HK-2 (cell line): ENCODE data around the gene KANSL1.

Experiments
- DNase-seq: peaks from one replicate; pipeline ENCODE4 v3.0.0-alpha.2; 2018; ENCODE audit not compliant: unreplicated experiment

KANSL1 gene

DNA sequence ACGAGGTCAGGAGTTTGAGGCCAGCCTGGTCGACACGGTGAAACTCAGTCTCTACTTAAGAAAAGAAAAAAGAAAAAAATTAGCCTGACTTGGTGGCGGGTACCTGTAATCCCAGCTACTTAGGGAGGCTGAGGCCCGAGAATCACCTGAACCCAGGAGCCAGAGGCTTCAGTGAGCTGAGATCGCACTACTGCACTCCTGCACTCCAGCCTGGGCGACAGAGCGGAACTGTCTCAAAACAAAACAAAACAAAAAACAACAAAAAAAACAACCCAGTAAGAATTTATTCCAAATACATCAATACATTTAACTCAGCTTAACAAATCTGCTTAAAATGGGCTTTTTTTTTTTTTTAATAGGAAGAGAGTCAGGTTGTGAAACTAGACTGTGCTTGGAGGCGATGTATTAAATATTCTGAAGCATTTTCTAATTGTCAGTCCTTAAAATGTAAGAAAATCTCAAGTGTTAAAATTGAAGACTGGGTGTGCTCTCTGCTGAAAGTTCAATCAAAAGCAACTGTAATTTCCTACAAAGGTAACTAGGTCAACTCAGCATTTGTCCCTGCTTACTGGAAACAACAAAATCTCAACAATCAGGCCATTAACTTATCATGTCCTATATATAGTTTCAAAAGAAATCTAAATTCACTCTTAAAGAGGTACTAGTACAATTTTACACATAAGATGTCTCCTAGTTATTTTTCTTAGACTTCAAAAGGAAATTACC is 23.2 kb downstream of the KANSL1 start:
- DNase-seq, result no peak

DNA sequence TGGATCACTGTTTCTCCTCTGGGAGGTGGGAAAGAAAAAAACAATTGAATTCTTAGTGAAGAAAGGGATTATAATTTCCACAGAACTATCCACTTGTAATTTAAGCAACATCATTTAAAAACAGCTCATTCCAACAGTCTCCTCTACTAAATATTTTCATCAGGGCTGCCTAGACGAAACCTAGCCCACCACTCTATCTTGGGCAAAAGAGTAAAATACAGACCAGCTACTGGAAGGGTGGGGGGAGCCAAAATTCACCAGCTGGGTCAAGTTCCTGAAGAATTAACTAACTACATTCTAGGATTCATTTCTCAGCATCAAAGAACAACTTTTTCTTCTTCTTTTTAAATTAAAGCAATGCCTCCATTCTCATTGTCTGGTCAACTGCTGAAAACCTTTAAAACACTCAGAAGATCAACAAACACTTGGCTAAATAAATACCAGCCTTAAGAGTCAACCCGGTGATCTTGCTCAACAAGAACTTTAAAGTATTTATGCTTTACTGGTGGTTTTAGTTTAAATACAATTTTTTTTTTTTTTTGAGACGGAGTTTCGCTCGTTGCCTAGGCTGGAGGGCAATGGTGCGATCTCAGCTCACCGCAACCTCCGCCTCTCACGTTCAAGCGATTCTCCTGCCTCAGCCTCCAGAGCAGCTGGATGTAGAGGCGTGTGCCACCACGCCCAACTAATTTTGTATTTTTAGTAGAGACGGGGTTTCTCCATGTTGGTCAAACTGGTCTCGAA is 25.2 kb downstream of the KANSL1 start:
- DNase-seq, result no peak

DNA sequence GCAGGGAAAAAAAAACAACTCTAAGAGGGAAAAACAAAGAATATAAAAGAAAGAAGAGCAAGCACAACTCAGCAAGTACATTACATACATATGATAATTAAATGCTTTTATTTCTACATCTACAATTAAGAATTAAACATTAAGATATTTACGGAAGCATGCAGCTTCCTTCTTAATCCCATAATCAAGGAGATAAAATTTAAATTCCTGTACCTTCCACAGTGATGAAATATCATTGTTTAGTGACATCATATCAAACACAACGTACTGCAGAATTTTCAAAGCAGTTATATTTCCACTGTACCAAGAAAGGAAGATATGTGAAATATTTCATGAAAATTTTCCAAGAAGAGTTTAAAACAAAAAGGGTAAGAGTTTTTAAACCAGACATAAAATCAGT is 26.0 kb downstream of the KANSL1 start:
- no peak for DNase-seq

DNA sequence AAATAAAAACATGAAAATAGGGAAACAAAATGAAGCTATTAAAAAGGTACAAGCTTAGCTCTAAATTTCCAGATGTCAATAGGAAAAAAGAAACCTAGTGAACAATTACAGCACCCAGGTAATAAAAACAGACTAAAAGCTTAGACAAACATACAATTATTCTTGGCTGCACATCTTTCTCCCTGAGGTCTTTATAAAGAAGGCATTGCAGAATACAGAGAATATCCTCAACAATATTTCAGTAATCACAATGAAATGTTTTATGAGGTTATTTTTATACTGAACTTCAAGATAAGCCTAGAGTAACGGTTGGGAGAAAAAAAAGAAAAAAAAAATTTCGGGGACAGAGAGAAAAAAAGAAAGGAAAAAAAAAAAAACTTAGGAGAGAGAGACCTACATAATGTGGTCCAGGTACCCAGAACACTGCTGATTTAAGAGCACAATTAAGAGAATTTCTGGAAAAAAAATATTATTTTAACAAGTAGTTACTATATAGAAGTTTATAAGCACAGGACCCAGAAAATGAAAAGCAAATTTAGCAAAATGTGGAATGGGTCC is 26.5 kb downstream of the KANSL1 start:
- DNase-seq, result no peak

DNA sequence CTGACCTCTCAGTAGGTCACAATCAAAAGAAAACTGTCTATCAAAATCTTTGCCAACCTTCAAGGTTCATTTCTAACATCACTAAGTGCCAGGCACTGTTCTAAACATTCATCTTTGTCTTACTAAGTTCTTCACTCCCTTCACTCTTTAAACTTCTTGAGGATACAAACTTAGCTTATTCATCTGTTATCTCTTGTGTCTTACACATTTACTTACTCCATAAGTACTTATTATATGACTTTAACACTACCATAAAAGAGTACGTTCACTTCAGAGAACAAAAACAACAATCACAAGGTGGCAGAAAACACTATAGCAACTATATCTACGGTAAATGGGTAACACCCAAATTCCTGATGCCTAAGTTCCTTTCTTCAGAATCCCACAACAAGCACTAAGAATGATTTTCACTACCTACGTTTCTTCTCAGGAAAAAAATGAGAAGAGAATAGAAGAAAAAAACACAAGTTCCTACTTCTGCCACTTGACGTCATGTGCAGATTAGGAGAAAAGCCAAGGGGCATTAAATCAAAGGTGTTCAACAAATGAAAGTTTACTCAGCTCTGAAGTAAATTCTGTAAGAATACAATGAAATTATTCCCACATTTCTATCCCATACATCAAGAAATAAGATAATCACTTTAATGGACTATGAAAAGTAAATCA is 29.2 kb downstream of the KANSL1 start:
- no peak for DNase-seq

DNA sequence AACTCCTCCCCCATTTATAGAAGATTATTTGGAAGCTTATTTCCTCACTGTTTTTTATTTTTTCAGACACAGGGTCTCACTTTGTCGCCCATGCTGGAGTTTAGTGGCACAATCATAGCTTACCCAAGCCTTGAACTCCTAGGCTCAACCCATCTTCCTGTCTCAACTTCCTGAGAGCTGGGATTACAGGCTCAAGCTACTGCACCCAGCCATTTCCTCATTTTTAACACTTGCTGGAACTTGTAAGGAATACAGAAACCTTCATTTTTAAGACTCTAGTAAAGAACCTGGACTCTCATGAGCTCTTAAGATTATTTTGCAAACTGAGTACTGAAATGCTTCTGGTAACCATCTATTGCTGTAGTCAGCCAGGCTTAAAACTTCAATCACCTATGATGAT is 29.9 kb downstream of the KANSL1 start:
- no peak for DNase-seq

DNA sequence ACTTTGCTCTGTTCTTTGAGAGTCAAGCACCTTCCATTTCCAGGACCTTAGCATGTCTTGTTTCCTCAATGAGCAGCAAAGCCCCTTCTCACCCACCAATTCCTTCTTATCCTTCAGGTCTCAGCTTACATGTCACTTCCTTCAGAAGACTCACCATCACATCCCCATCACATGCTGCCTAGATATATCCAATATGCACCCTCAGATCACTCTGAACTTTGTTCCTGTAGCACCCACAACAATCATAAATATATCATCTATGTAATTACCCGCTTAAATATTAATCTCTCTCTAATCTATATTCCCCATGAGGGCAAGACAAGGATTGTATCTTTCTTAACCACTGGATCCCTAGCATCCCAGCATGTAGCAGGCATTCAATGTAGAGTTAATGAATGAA is 30.4 kb downstream of the KANSL1 start:
- DNase-seq, result no peak

DNA sequence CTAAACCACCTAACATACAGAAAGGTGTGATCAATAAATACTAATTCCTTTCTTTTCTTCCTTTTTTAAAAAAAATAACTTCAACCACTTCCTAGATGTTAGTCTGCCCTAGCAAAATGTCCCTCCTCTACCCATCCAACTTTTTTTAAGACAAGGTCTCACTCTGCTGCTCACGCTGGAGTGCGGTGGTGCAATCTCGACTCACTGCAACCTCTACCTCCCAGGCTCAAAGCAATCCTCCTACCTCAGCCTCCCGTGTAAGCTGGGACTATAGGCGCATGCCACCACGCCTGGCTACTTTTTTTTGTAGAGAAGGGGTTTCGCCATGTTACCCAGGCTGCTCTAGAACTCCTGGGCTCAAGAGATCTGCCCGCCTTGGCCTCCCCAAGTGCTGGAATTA is 33.1 kb downstream of the KANSL1 start:
- no peak for DNase-seq

DNA sequence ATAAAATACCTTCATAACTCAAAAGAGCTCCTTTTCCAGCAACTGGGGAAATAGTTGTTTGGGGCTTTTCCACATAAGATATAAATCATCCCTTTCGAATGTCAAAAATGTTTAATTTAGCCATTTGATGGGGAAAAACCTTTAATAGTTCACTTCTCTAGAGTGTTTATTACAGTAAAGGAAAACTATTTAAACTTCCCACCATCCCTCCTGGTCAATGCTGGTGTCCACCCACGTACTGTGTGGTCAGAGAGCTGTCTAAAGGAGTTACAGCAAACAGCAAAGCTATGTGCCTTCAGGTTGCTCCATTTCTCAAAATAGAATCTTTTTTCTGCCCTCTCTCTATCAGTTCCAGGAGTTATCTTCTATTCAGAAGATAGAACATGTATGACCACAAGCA is 33.5 kb downstream of the KANSL1 start:
- no peak for DNase-seq

DNA sequence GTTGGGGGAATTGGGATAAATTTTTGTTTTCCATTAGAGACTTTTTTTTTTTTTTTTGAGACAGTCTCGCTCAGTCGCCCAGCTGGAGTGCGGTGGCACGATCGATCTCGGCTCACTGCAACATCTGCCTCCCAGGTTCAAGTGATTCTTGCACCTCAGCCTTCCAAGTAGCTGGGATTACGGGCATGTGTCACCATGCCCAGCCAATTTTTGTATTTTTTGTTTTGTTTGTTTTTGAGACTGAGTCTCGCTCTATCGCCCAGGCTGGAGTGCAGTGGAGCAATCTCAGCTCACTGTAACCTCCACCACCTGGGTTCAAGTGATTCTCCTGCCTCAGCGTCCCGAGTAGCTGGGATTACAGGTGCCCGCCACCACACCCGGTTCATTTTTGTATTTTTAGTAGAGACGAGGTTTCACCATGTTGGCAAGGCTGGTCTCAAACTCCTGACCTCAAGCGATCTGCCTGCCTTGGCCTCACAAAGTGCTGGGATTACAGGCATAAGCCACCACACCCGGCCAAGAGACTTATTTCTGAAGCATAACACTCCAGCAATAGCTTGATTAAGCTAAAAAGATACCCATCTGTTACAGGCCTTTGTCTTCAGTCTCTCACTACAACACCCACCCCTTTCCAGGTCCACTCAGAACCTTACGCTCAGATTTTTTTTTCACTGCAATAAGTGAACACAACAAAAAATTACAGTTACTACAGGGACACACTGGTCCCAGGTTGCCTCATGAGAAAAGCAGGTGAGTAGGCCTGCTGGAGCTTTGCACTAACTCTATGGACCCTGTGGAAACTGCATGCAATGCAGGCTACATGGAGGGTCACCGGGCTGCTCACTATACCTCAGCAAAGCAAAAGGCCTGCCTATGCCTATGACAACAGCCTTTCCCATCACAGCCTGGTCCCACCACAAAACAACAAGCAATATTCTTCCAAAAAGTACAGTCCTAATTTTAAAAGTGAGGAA is 34.6 kb downstream of the KANSL1 start:
- no peak for DNase-seq

DNA sequence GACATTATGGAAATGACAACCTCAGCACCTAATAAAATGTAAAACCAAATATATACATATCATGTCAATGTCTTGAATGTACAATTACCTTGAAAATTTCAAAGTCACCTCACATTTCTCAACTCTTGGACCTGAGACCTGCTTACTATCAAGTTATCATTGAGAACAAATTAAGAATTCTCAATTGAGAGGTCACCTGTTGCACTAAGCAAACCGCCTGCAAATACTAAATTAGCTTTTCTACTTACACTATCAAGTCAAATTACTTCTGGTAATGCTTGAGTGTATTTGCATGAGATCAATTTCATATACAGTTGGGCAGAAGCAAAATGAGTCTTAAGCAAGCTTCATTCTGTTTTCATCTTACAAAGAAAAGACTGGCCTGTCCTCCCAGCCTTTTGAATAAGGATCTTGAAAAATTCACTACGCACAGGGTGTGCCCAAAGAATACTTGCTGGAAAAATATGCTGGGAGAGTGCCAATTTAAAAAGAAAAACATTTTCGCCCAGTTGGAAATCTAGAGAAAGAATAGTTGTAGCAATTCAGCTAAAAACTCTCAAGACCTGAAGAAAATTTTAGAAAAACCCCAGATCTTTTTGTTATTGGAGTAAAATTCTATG is 35.7 kb downstream of the KANSL1 start:
- DNase-seq, result no peak

DNA sequence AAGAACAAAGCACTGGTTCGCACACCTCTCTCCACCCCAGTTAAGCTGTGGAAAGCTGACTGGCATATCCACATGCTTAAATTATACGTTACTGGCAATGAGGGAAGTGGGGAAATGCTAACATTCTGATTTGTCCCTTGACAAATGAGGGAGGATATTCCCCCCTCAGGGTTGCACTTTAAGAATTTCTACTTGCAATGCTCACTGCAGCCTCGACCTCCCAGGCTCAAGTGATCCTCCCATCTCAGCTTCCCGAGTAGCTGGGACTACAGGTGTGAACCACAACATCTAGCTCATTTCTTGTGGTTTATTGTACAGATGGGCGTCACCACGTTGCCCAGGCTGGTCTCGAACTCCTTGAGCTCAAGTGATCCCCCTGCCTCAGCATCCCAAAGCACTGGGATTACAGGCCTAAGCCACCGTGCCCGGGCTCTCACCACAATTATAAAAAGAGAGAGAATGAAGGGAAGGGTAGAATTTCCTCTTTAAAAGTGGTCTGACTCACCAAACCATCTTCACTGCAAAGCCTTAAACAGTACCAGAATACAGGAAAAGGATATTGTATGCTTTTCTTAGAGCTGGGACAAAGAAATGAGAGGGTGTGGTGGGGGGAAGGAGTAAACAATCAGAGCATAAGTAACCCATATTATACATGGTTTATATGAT is 38.9 kb downstream of the KANSL1 start:
- DNase-seq, result no peak

DNA sequence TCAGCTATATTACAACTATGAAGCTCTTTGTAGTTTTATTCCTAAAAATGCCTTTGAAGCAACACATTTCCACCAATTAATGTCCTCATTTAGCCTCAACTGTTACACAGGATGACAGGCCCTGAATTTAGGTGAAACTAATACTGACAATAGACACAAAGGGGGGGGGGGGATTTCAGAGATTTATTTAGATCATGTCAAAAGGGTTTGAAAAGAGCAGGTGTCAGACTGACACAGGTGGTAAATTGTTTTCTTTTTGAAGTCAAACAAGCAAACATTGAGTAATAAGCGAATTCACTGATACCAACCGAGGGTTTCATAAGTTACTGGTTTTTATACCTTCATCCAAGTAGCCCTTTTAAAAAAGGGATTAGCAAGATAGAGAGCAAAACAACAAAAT is 40.8 kb downstream of the KANSL1 start:
- no peak for DNase-seq

DNA sequence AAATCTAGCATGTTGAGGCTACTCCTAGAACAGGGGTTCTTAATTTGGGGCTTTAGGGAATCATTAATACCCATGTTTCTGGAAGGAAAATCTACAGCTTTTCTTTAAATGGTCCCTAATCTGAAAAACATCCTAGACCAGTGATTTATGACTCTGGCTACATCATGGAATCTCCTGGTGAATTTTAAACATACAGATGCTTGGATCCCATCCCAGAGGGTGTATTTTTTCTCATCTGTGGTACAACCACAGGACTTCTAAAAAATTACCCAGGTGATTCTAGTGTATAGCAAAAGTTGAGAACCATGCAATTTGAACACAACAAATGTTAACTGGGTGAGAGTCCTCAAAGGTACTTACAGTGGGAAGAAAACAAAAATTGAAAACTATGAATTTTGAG is 41.5 kb downstream of the KANSL1 start:
- no peak for DNase-seq

DNA sequence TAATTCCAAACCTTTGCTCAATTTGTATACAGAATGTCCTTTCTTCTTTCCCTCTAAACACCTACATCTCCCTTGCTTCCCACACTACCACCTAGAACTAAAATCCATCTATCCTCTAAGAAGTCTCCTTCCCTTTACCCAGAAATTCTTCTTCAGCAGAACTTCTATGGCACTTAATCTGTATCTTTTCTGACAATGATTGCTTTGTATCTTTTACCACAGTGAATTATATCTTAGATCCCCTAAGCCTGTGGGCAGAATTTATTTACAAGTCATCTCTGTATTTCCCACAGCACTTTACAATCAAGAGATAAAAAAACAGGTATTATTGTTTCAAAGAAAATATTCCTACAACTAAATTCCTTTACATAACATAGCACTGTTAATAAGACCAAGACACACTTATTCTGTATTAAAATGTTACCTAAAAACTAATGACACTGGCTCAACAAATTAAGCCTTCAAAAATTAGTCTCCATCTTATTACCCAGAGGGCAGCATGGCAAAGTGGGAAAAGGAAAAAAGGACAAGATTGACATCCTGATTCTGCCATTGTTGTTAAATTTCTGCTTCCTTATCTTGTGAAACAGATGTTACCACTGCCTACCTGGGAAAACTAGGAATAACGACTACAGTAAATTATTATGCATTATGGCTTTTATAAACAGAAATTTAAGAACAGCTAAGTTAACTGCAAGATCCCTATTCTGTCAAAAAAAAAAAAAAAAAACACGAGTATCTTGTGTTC is 42.8 kb downstream of the KANSL1 start:
- no peak for DNase-seq

DNA sequence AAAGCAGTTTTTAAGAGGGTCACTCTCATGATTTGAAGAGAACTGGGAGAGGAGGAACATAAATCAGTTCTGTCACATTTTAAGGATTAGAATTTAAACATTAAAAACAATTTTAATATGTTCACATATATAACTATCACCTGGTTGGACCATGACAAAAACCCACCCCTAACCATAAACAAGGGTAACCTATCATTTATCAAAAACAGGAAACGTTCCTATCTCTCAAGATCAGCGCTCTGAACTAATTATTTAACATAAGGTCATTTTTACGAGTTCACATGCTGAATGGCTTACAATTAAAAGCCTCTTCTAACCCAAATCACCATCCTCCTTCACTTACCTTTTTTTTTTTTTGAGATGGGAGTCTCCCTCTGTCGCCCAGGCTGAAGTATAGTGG is 45.0 kb downstream of the KANSL1 start:
- no peak for DNase-seq

DNA sequence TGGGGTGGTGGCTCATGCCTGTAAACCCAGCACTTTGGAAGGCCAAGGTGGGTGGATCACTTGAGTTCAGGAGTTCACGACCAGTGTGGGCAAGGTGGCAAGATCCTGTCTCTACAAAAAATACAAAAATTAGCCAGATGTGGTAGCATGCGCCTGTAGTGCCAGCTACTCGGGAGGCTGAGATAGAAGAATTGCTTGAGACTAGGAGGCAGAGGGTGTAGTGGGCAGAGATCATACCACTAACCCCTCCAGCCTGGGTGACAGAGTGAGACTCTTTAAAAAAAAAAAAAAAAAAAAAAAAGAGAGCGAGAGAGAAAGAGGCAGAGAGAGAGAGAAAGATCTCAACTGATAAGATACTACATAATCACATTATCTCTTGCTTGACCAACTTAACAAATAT is 45.9 kb downstream of the KANSL1 start:
- no peak for DNase-seq

DNA sequence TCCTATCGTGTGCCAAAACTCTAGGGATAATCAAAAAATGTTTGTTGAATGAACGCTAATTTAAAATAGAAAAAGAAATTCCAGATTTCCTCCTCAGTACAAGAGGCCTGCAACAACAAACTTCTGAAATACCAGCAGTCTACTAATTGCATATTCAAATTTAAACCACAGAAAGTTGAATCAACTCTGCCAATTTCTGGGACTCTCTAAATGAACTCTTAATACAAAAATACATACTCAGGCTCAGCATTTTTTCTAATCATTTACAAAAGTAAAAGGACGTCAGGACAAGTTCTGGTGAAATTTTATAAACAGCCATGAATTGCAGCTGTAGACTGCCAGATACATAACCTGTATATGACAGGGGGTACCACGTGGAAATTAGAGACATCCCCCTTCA is 49.0 kb downstream of the KANSL1 start:
- no peak for DNase-seq

DNA sequence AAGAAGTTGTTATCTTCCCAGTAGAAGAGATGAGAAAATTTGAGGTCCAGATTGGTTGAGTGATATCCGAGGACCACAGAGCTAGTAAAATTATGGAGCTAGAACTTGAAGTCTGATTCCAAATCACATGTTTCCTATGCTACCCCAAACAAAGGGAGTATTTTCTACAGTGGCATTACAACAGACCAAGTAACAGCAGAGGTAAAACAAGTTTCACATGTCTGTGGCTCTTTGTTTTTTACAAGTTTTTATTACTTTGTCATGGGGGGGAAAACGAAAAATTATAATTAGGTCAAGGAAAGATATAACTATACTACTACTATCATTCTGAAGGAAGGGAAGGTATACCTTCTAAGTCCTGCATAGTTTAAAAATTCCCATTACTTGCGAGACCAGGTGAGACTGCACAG is 49.4 kb downstream of the KANSL1 start:
- DNase-seq, result no peak

DNA sequence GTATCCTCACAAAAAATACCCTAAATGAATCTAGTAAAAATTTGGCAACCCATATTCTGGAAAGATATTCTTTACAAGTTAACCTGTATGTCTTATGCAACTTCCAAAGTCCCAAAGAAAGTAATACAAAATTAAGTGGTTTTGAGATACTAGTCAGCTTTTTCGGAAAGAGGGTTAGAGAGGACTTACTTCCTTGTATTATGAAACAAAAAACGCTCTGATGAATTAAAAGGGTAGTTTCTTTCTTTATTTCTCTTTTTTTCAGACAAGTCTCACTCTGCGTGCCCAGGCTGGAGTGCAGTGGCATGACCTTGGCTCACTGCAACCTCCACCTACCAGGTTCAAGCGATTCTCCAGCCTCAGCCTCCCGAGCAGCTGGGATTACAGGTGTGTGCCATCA is 51.6 kb downstream of the KANSL1 start:
- no peak for DNase-seq
